ENCODE measurements around the gene DCAF10. TPM values are rescaled to one million over a fixed set of nuclear protein-coding genes. Genes with fewer than 3 reads are reported as not detected.

DCAF10 gene
- total and polyA plus RNA-seq, 10 of the 15 experiments (the other 5 are each of a cell fraction or from before 2014, with no cell fraction given), result 3.9 to 21.7 (median 9.8) TPM

- in situ Hi-C loops (cut with MboI) (no loop called here), intact Hi-C loops (cut with micrococcal nuclease; ENCODE audit: unreplicated experiment) (loop anchor here (1.0 to 10.0 kb wide), 4 partner anchors 16 to 300 kb away; partner anchors contain the start of genes DCAF10 and POLR1E)
- Histone ChIP-seq H4K20me1 (ENCODE audit: control insufficient read depth, insufficient read depth) (no peaks in the 10 kb centered on the region), H2AFZ (ENCODE audit: control insufficient read depth, low read depth, low read length) (peak within 1 kb of the TSS; percentile 95), H3K9ac (ENCODE audit: control insufficient read depth, insufficient read depth, low read length) (peak within 1 kb of the TSS; percentile 89), H3K4me2 (ENCODE audit: control insufficient read depth, insufficient read depth) (peak within 1 kb of the TSS; percentile 71), H3K4me3 (peak within 1 kb of the TSS; percentile 77), H3K36me3 (ENCODE audit: control insufficient read depth in 2 of 2, insufficient read depth in 2 of 2, low read length in 1 of 2) (peaks cover 0 to 8% of the 10 kb centered on the region in 2 experiments; a peak in 2 of 4 replicates), H3K27ac (ENCODE audit: control insufficient read depth, insufficient read depth) (peak within 1 kb of the TSS; percentile 88), H3K79me2 (ENCODE audit: control insufficient read depth, insufficient read depth, low read length) (peaks cover 34% of the 10 kb centered on the region), H3K9me3 (replicated peaks; ENCODE audit: control insufficient read depth, insufficient read depth, low read length) (no peaks in the 10 kb centered on the region), H3K4me1 (ENCODE audit: control insufficient read depth, insufficient read depth, low read length) (no peaks in the 10 kb centered on the region), H3K27me3 (replicated peaks in 1 of 2; ENCODE audit: control insufficient read depth in 2 of 2, insufficient read depth in 2 of 2, low read length in 1 of 2) (no peaks in the 10 kb centered on the region)
- BruUV-seq (replicated peaks), result no TSS peak
- under 1% methylated on average over 73 of the region's 73 CpGs for WGBS (ENCODE audit: insufficient coverage, insufficient replicate concordance, low lambda C conversion rate, missing lambda C conversion rate)
- FAIRE-seq (peak; percentile 74), DNase-seq (ENCODE audit: low read depth, low spot score) (peak; percentile 62), ATAC-seq (peak; percentile 93)
- ChIA-PET CTCF (interaction anchor here (0.6 to 2.5 kb wide), 8 partner anchors 12 to 201 kb away, joined by 3 to 13 read pairs (median 4); partner anchors contain the start of gene DCAF10), RAD21 (ENCODE audit: unreplicated experiment) (interaction anchor here (0.8 to 2.7 kb wide), 8 partner anchors 13 to 303 kb away, joined by 3 to 11 read pairs (median 3); partner anchors contain the start of genes DCAF10 and SLC25A51), SMC1A (ENCODE audit: uncharacterized antibody, unreplicated experiment) (interaction anchor here (0.7 to 1.0 kb wide), 4 partner anchors 11 to 287 kb away, joined by 3 to 4 read pairs (median 3); no protein-coding TSS in a partner anchor), POLR2A (interaction anchor here (0.6 to 2.4 kb wide), 9 partner anchors 10 to 1382 kb away, joined by 3 to 10 read pairs (median 4); partner anchors contain the start of gene DCAF10)
- peak; percentile 94 for TF ChIP-seq SIN3A (IDR thresholded peaks at IDR 0.05; ENCODE audit: low read depth, low read length)
- TF ChIP-seq DPF2 (IDR thresholded peaks at IDR 0.05), result peak; percentile 57; the same call in 1 of the 2 replicates
- no peak for TF ChIP-seq SREBF1 (IDR thresholded peaks at IDR 0.05; ENCODE audit: low read length)
- TF ChIP-seq POLR2A (IDR thresholded peaks at IDR 0.05; ENCODE audit: low read depth, low read length), result peak; percentile 100
- TF ChIP-seq CEBPB (IDR thresholded peaks at IDR 0.05; ENCODE audit: borderline replicate concordance in 1 of 2, low read depth in 2 of 2, low read length in 2 of 2), result no peak
- TF ChIP-seq ATF3 (IDR thresholded peaks at IDR 0.05; ENCODE audit: borderline replicate concordance, extremely low read depth, low read depth, low read length), result no peak
- peak; percentile 70 for TF ChIP-seq E4F1 (IDR thresholded peaks at IDR 0.05; ENCODE audit: borderline replicate concordance, partially characterized antibody)
- peak; percentile 85 for TF ChIP-seq E2F8 (IDR thresholded peaks at IDR 0.05; ENCODE audit: low read depth, partially characterized antibody)
- TF ChIP-seq RB1 (IDR thresholded peaks at IDR 0.05; ENCODE audit: borderline replicate concordance), result peak; percentile 85; the same call in 1 of the 2 replicates
- peak; percentile 51; the same call in 1 of the 2 replicates for TF ChIP-seq PAX5 (IDR thresholded peaks at IDR 0.05; ENCODE audit: borderline replicate concordance, low read depth, low read length)
- TF ChIP-seq POU2F2 (IDR thresholded peaks at IDR 0.05; ENCODE audit: borderline replicate concordance, low read depth, low read length), result 0 out of 3 replicates have a peak, but pooled peaks have one; percentile 37
- no peak for TF ChIP-seq IRF3 (IDR thresholded peaks at IDR 0.05)
- TF ChIP-seq NFXL1 (IDR thresholded peaks at IDR 0.05; ENCODE audit: borderline replicate concordance), result peak; percentile 81; the same call in 1 of the 2 replicates
- no peak for TF ChIP-seq TBL1XR1 (IDR thresholded peaks at IDR 0.05; ENCODE audit: low read depth, low read length)
- 0 out of 2 replicates have a peak, but pooled peaks have one; percentile 8 for TF ChIP-seq IRF4 (IDR thresholded peaks at IDR 0.05; ENCODE audit: low read depth, low read length)
Observed at GRCh38 chr9:37784616-37785483, 15.7 kb upstream of the DCAF10 start, which contains the start of gene EXOSC3. TSS of gene EXOSC3 (minus strand) at chr9:37785064. CDS start at chr9:37785044, 20 bp downstream.

All from GM12878 (cell line).